ENCODE results near the gene L3MBTL3.
"Not testable (repeated sequence)": the region's sequence is repeated elsewhere in the genome, so short reads cannot be mapped to it uniquely, and the experiment has no call there.

Gene L3MBTL3

GRCh38 chr6:130107710-130108109 lies 89.3 kb downstream of the L3MBTL3 start:
- no peak overlapping the region for H3K27ac ChIP-seq
- TF ChIP-seq CTCF (conservative IDR thresholded peaks at IDR 0.05) = no peak

GRCh38 chr6:130111031-130111430 lies 92.7 kb downstream of the L3MBTL3 start:
- TF ChIP-seq CTCF (conservative IDR thresholded peaks at IDR 0.05) (no peak), ZFX (IDR thresholded peaks at IDR 0.05) (no peak)
- no peak overlapping the region for H3K27ac ChIP-seq

- TF ChIP-seq CTCF (conservative IDR thresholded peaks at IDR 0.05) (no peak), ZFX (IDR thresholded peaks at IDR 0.05) (no peak)
- no peak overlapping the region for H3K27ac ChIP-seq
Observed at GRCh38 chr6:130113201-130113710, 94.9 kb downstream of the L3MBTL3 start.

- no peak for TF ChIP-seq ZFX (IDR thresholded peaks at IDR 0.05)
- TF ChIP-seq CTCF (conservative IDR thresholded peaks at IDR 0.05) = no peak
- no peak overlapping the region for H3K27ac ChIP-seq
Observed at GRCh38 chr6:130115036-130115435, 96.7 kb downstream of the L3MBTL3 start.

GRCh38 chr6:130116273-130116672 lies 97.9 kb downstream of the L3MBTL3 start:
- TF ChIP-seq ZFX (IDR thresholded peaks at IDR 0.05) = no peak
- TF ChIP-seq CTCF (conservative IDR thresholded peaks at IDR 0.05) = no peak
- no peak overlapping the region for H3K27ac ChIP-seq

GRCh38 chr6:130117187-130117701 lies 98.9 kb downstream of the L3MBTL3 start:
- H3K27ac ChIP-seq = not testable (repeated sequence)

- H3K27ac ChIP-seq = no peak overlapping the region
- no peak for TF ChIP-seq CTCF (conservative IDR thresholded peaks at IDR 0.05)
Observed at GRCh38 chr6:130118236-130118635, 99.9 kb downstream of the L3MBTL3 start.

GRCh38 chr6:130119211-130119610 lies 100.8 kb downstream of the L3MBTL3 start:
- TF ChIP-seq ZFX (IDR thresholded peaks at IDR 0.05) (no peak), CTCF (conservative IDR thresholded peaks at IDR 0.05) (no peak)

More at GRCh38 chr6:130119211-130119610, 100.8 kb downstream of the L3MBTL3 start:
- H3K27ac ChIP-seq = no peak overlapping the region
